ENCODE measurements around the gene FZD10. TPM values are rescaled to one million over a fixed set of nuclear protein-coding genes. Genes with fewer than 3 reads are reported as not detected.

The FZD10 gene
- total RNA-seq, 4 donors from 2014 or later = under 0.01 to 0.39 (median 0.21) TPM

GRCh38 chr12:130131025-130131424 lies 31.2 kb upstream of the FZD10 start:
- WGBS, 2 donors = 26 to 74% methylated on average over 3 to 14 of the region's 14 CpGs
- Histone ChIP-seq H3K4me1 (peaks cover 0 to 30% (median 0%) of the 10 kb centered on the region in 4 donors), H3K27me3 (no peaks in the 10 kb centered on the region), H3K36me3 (no peaks in the 10 kb centered on the region), H3K4me3 (no peak overlapping the region), H3K27ac (no peak overlapping the region), H3K9me3 (peaks cover 0 to 14% (median 0%) of the 10 kb centered on the region in 4 donors)
- DNase-seq (ENCODE audit: low spot score in 2 of 2) = no peak
- TF ChIP-seq, protein P1, sequence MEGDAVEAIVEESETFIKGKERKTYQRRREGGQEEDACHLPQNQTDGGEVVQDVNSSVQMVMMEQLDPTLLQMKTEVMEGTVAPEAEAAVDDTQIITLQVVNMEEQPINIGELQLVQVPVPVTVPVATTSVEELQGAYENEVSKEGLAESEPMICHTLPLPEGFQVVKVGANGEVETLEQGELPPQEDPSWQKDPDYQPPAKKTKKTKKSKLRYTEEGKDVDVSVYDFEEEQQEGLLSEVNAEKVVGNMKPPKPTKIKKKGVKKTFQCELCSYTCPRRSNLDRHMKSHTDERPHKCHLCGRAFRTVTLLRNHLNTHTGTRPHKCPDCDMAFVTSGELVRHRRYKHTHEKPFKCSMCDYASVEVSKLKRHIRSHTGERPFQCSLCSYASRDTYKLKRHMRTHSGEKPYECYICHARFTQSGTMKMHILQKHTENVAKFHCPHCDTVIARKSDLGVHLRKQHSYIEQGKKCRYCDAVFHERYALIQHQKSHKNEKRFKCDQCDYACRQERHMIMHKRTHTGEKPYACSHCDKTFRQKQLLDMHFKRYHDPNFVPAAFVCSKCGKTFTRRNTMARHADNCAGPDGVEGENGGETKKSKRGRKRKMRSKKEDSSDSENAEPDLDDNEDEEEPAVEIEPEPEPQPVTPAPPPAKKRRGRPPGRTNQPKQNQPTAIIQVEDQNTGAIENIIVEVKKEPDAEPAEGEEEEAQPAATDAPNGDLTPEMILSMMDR (IDR thresholded peaks at IDR 0.05) = no peak
- TF ChIP-seq EP300 (IDR thresholded peaks at IDR 0.05) (no peak), POLR2A (IDR thresholded peaks at IDR 0.05) (no peak)

DNA sequence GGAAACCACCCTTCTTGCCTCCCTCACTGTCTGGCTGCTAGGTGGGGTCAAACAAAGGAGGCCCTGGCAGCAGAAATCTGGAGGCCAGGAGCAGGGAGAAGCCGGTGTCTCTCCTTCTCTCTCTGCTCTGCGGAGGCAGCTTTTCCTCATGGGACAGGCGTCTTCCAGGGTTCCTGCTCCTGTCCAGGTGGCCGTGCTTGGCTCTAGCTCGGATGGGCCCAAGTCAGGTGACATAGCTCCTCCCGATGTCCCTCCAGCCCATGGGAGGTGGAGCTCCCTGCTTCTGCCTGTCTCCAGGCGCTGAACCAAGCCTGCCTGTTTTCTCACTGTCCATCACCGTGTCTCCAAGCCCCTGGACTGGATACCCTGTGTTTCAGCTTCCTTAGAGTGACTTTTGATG lies 30.5 kb upstream of the FZD10 start:
- no peak for TF ChIP-seq EP300 (IDR thresholded peaks at IDR 0.05)
- TF ChIP-seq, protein P1 (IDR thresholded peaks at IDR 0.05) = no peak
- no peak for TF ChIP-seq POLR2A (IDR thresholded peaks at IDR 0.05)
- Histone ChIP-seq H3K4me1 (peaks cover 0 to 22% (median 0%) of the 10 kb centered on the region in 4 donors), H3K9me3 (peaks cover 0 to 14% (median 0%) of the 10 kb centered on the region in 4 donors), H3K27me3 (no peaks in the 10 kb centered on the region), H3K36me3 (no peaks in the 10 kb centered on the region), H3K27ac (no peak overlapping the region), H3K4me3 (no peak overlapping the region)
- no peak for DNase-seq (ENCODE audit: low spot score in 2 of 2)
- 76 to 77% methylated on average over 8 of the region's 8 CpGs for WGBS, 2 donors

- Histone ChIP-seq H3K4me1 (peaks cover 0 to 17% (median 0%) of the 10 kb centered on the region in 4 donors), H3K27ac (no peak overlapping the region), H3K9me3 (peaks cover 0 to 14% (median 0%) of the 10 kb centered on the region in 4 donors), H3K36me3 (no peaks in the 10 kb centered on the region), H3K4me3 (no peak overlapping the region), H3K27me3 (no peaks in the 10 kb centered on the region)
- TF ChIP-seq EP300 (IDR thresholded peaks at IDR 0.05) (no peak), POLR2A (IDR thresholded peaks at IDR 0.05) (no peak)
- TF ChIP-seq, protein P1 (IDR thresholded peaks at IDR 0.05) = no peak
- DNase-seq (ENCODE audit: low spot score in 2 of 2) = no peak
- WGBS, 2 donors = 49 to 52% methylated on average over 14 of the region's 14 CpGs
Measured at GRCh38 chr12:130132831-130133511, 29.3 kb upstream of the FZD10 start.

- H3K27me3 ChIP-seq = no peaks in the 10 kb centered on the region
- no peak overlapping the region for H3K4me3 ChIP-seq
- 58 to 63% methylated on average over 26 of the region's 26 CpGs for WGBS, 2 donors
- H3K27ac ChIP-seq = no peak overlapping the region
- DNase-seq (ENCODE audit: low spot score in 2 of 2) = no peak
- peaks cover 0 to 11% (median 0%) of the 10 kb centered on the region in 4 donors for H3K4me1 ChIP-seq
- H3K9me3 ChIP-seq = peaks cover 0 to 5% (median 0%) of the 10 kb centered on the region in 4 donors
- TF ChIP-seq EP300 (IDR thresholded peaks at IDR 0.05) = no peak
- TF ChIP-seq, protein P1 (IDR thresholded peaks at IDR 0.05) = no peak
- TF ChIP-seq POLR2A (IDR thresholded peaks at IDR 0.05) = no peak
- H3K36me3 ChIP-seq = no peaks in the 10 kb centered on the region
Measured at GRCh38 chr12:130133851-130134562, 28.3 kb upstream of the FZD10 start.

DNA sequence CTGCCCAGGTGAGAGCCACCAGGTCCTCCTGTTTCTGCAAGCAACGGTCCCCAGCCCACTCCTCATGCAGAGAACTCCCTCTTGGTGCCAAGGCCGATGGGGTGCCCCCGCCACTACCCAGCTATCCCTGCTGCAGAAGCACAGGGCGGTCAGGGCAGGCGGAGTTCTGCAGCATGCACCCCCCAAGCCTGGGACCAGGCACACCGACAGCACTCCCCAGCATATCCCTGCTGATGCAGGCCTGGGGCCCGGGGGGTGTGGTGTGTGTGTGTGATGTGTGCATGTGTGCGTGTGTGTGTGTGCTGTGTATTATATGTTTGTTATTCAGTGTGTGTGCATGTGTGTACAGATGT lies 27.7 kb upstream of the FZD10 start:
- no peaks in the 10 kb centered on the region for H3K9me3 ChIP-seq
- no peak overlapping the region for H3K4me3 ChIP-seq
- no peak overlapping the region for H3K27ac ChIP-seq
- H3K36me3 ChIP-seq = no peaks in the 10 kb centered on the region
- H3K4me1 ChIP-seq = peaks cover 0 to 11% (median 0%) of the 10 kb centered on the region in 4 donors
- TF ChIP-seq POLR2A (IDR thresholded peaks at IDR 0.05) = no peak
- TF ChIP-seq EP300 (IDR thresholded peaks at IDR 0.05) = no peak
- TF ChIP-seq, protein P1 (IDR thresholded peaks at IDR 0.05) = no peak
- DNase-seq (ENCODE audit: low spot score in 2 of 2) = no peak
- WGBS, 2 donors = 59 to 100% methylated on average over 1 to 6 of the region's 8 CpGs
- no peaks in the 10 kb centered on the region for H3K27me3 ChIP-seq

Data from tibial nerve (tissue), 4 donors.